Panc1 (cell line): ENCODE measurements around the gene TMCO4. TPM values are rescaled to one million over a fixed set of nuclear protein-coding genes. Genes with fewer than 3 reads are reported as not detected.
A peak's percentile ranks its signal among the peaks of the same experiment; 100 is the strongest.

Source experiments
- ATAC-seq: fragments of 200-7000 bp; cut with Tn5 transposase; 2 replicates; pipeline ENCODE4 v1.9.1; 2020; ENCODE audit warnings: mild to moderate bottlenecking, moderate library complexity
- BruUV-seq: library from RNA; stranded (reverse); fragments of 400-500 nt; replicated peaks from 2 replicates; lab custom pipeline; 2021; lab: Mats Ljungman, UMichigan
- CTCF ChIA-PET: fragments of 300-600 bp; sonication (Branson Sonifier 250); formaldehyde crosslinking; loops from one replicate; lab custom pipeline; 2022; ENCODE audit warnings: antibody characterized with exemption; lab: Charles Lee
- POLR2A ChIA-PET: fragments of 300-600 bp; sonication (Branson Sonifier 250); formaldehyde crosslinking; loops from one replicate; lab custom pipeline; 2022; ENCODE audit warnings: antibody characterized with exemption; lab: Charles Lee
- DNase-seq: peaks from one replicate; pipeline ENCODE4 v3.0.0-alpha.2; 2010; ENCODE audit warnings: low read depth, low spot score
- H3K27ac ChIP-seq: 2 replicates; pipeline ENCODE4 v1.5.1; 2011; ENCODE audit warnings: mild to moderate bottlenecking, low read length, inconsistent platforms
- H3K27me3 ChIP-seq: fragments of 200-500 bp; sonication (Bioruptor generic); 2 replicates; pipeline ENCODE4 v1.6.0; 2014; ENCODE audit warnings: low read length, inconsistent platforms; ENCODE audit not compliant: control insufficient read depth, insufficient read depth
- H3K36me3 ChIP-seq: fragments of 200-500 bp; sonication (Bioruptor generic); 2 replicates; pipeline ENCODE4 v1.5.1; 2014; ENCODE audit warnings: inconsistent platforms, mild to moderate bottlenecking, low read length, moderate library complexity; ENCODE audit not compliant: control insufficient read depth, insufficient read depth
- H3K4me1 ChIP-seq: 2 replicates; pipeline ENCODE4 v1.5.1; 2011; ENCODE audit warnings: inconsistent platforms, mild to moderate bottlenecking, low read length, moderate library complexity; ENCODE audit not compliant: control insufficient read depth, insufficient read depth
- H3K4me3 ChIP-seq, 2 experiments: 2 replicates each; pipeline ENCODE4 v1.5.1; 2011 to 2012; ENCODE audit warnings: low read depth in 2 of 2, low read length in 2 of 2, mild to moderate bottlenecking in 2 of 2, inconsistent platforms in 1 of 2, moderate library complexity in 1 of 2
- H3K9me3 ChIP-seq: fragments of 200-500 bp; sonication (Bioruptor generic); 2 replicates; pipeline ENCODE4 v1.5.1; 2014; ENCODE audit warnings: low read depth, mild to moderate bottlenecking, inconsistent platforms, low read length, moderate library complexity; ENCODE audit not compliant: control insufficient read depth, insufficient read depth
- CTCF ChIP-seq: fragments of 450-650 bp; IDR thresholded peaks from 2 replicates; pipeline ENCODE4 v1.5.1; 2017; ENCODE audit warnings: mild to moderate bottlenecking
- POLR2AphosphoS5 ChIP-seq: IDR thresholded peaks from 2 replicates; pipeline ENCODE4 v1.6.1; 2012; ENCODE audit warnings: mild to moderate bottlenecking, low read depth, low read length, moderate library complexity
- REST ChIP-seq, 2 experiments: IDR thresholded peaks; 2 replicates each; pipeline ENCODE4 v1.6.1; 2011 to 2012; ENCODE audit warnings: low read depth in 2 of 2, control low read depth in 1 of 2, low read length in 1 of 2, mild to moderate bottlenecking in 1 of 2, moderate library complexity in 1 of 2; ENCODE audit not compliant: insufficient read depth in 1 of 2
- SIN3A ChIP-seq: IDR thresholded peaks from 2 replicates; pipeline ENCODE4 v1.6.1; 2012; ENCODE audit warnings: low read depth, mild to moderate bottlenecking, low read length, moderate library complexity, borderline replicate concordance; ENCODE audit not compliant: insufficient read depth
- TCF7L2 ChIP-seq: IDR thresholded peaks from 2 replicates; pipeline ENCODE4 v1.6.1; 2011; ENCODE audit warnings: mild to moderate bottlenecking, low read depth, low read length, inconsistent platforms
- in situ Hi-C: cut with HindIII; loops from 2 replicates; pipeline ENCODE4 v1.10.0; 2016; ENCODE audit warnings: low sequenced_read_pairs, low pct_unique_long_range_greater_than_20kb
- intact Hi-C: fragments of 100-400 bp; cut with micrococcal nuclease; formaldehyde crosslinking; loops from one replicate; pipeline ENCODE4 v1.10.0; 2022; ENCODE audit not compliant: unreplicated experiment
- total RNA-seq: library from RNA; stranded (reverse); gene quantifications from one replicate; pipeline ENCODE4 v1.2.1, GENCODE V29; 2021; ENCODE audit not compliant: unreplicated experiment

TMCO4 gene
- total RNA-seq, 1 experiment from 2014 or later = 13.2 TPM

GRCh38 chr1:19648239-19648638, 151.5 kb downstream of the TMCO4 start:
- no peak for TF ChIP-seq SIN3A
- no peak for TF ChIP-seq TCF7L2
- TF ChIP-seq REST (IDR thresholded peaks at IDR 0.05; ENCODE audit: insufficient read depth in 1 of 2, low read depth in 2 of 2, low read length in 1 of 2) = no peak
- no peak for TF ChIP-seq POLR2AphosphoS5
- intact Hi-C loops = loop anchor here (10.0 kb wide), 1 partner anchor 203 kb away; no protein-coding TSS in a partner anchor
- Histone ChIP-seq H3K27me3 (no peaks in the 10 kb centered on the region), H3K36me3 (no peaks in the 10 kb centered on the region; the same call in 1 of the 2 replicates), H3K4me3 (0 out of 4 replicates have a peak overlapping the region, but pooled peaks of 1 of the 2 experiments have one; percentile 4), H3K27ac (no peak overlapping the region), H3K4me1 (peaks cover 46% of the 10 kb centered on the region), H3K9me3 (no peaks in the 10 kb centered on the region)
- ATAC-seq (no peak), DNase-seq (no peak)
- POLR2A ChIA-PET = interaction anchor here (0.6 kb wide), 1 partner anchor 205 kb away, joined by 3 read pairs; no protein-coding TSS in a partner anchor
- BruUV-seq = TSS peak; percentile 63
- CTCF ChIA-PET = interaction anchor here (0.6 kb wide), 1 partner anchor 96 kb away, joined by 6 read pairs; no protein-coding TSS in a partner anchor
- in situ Hi-C loops = no loop called here

- BruUV-seq = no TSS peak
- Histone ChIP-seq H3K4me3 (peak overlapping the region in 1 of 2 experiments; percentile 80; a peak in 2 of 4 replicates), H3K36me3 (no peaks in the 10 kb centered on the region; the same call in 1 of the 2 replicates), H3K27me3 (no peaks in the 10 kb centered on the region), H3K27ac (peak overlapping the region; percentile 44; the same call in 1 of the 2 replicates), H3K9me3 (no peaks in the 10 kb centered on the region), H3K4me1 (peaks cover 52% of the 10 kb centered on the region)
- ChIA-PET POLR2A (no interaction called here), CTCF (interaction anchor here (0.9 kb wide), 1 partner anchor 10 kb away, joined by 3 read pairs; no protein-coding TSS in a partner anchor)
- ATAC-seq (no peak), DNase-seq (no peak)
- intact Hi-C loops (loop anchor here (10.0 kb wide), 1 partner anchor 203 kb away; no protein-coding TSS in a partner anchor), in situ Hi-C loops (no loop called here)
- TF ChIP-seq SIN3A = no peak
- TF ChIP-seq POLR2AphosphoS5 = no peak
- TF ChIP-seq CTCF = no peak
- TF ChIP-seq TCF7L2 = no peak
- TF ChIP-seq REST (IDR thresholded peaks at IDR 0.05; ENCODE audit: insufficient read depth in 1 of 2, low read depth in 2 of 2, low read length in 1 of 2) = no peak
Observed at GRCh38 chr1:19647643-19648042, 152.1 kb downstream of the TMCO4 start.
